ENCODE results near the gene DPPA4. TPM values are rescaled to one million over a fixed set of nuclear protein-coding genes. Genes with fewer than 3 reads are reported as not detected.
"Not testable (repeated sequence)": the region's sequence is repeated elsewhere in the genome, so short reads cannot be mapped to it uniquely, and the experiment has no call there.

Gene DPPA4
- total and polyA plus RNA-seq, 7 donors: not detected

DNA sequence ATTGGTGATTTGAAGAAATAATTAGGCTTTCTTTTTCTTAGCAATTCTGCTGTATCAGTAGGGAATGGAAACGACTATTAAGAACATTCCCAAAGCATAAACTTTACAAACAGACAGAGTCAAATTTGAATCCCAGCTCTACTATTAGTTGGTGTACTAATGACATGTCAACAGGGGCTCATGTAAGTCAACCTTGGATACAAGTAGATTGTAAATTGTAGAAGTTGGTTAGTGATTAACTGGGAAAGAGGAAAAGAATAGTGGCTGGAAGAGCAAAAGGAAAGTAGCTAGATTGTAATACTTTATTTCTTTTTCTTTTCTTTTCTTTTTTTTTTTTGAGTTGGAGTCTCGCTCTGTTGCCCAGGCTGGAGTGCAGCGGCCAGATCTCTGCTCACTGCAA lies 38.6 kb upstream of the DPPA4 start:
- no peaks in the 10 kb centered on the region for H3K36me3 ChIP-seq (ENCODE audit: insufficient read depth in 1 of 2, low read depth in 1 of 2)
- H3K4me3 ChIP-seq: no peak overlapping the region
- DNase-seq: no peak
- ATAC-seq: no peak
- intact Hi-C loops (cut with DNase I): no loop called here
- no peaks in the 10 kb centered on the region for H3K4me1 ChIP-seq
- H3K27me3 ChIP-seq (ENCODE audit: insufficient read depth in 3 of 3, low read length in 2 of 3): no peaks in the 10 kb centered on the region
- TF ChIP-seq, protein P1, sequence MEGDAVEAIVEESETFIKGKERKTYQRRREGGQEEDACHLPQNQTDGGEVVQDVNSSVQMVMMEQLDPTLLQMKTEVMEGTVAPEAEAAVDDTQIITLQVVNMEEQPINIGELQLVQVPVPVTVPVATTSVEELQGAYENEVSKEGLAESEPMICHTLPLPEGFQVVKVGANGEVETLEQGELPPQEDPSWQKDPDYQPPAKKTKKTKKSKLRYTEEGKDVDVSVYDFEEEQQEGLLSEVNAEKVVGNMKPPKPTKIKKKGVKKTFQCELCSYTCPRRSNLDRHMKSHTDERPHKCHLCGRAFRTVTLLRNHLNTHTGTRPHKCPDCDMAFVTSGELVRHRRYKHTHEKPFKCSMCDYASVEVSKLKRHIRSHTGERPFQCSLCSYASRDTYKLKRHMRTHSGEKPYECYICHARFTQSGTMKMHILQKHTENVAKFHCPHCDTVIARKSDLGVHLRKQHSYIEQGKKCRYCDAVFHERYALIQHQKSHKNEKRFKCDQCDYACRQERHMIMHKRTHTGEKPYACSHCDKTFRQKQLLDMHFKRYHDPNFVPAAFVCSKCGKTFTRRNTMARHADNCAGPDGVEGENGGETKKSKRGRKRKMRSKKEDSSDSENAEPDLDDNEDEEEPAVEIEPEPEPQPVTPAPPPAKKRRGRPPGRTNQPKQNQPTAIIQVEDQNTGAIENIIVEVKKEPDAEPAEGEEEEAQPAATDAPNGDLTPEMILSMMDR (IDR thresholded peaks at IDR 0.05): no peak
- no peaks in the 10 kb centered on the region for H3K9me3 ChIP-seq
- 86 to 90% (median 88%) methylated on average over 3 of the region's 3 CpGs for WGBS, 3 donors
- no peak overlapping the region for H3K27ac ChIP-seq

- WGBS, 3 donors: 75 to 93% (median 85%) methylated on average over 4 of the region's 4 CpGs
- ATAC-seq; H3K27ac ChIP-seq; H3K4me1 ChIP-seq; H3K36me3 ChIP-seq (ENCODE audit: insufficient read depth in 1 of 2, low read depth in 1 of 2); H3K9me3 ChIP-seq; H3K27me3 ChIP-seq (ENCODE audit: insufficient read depth in 3 of 3, low read length in 2 of 3); DNase-seq; intact Hi-C loops (cut with DNase I); H3K4me3 ChIP-seq: not testable (repeated sequence)
Observed at GRCh38 chr3:109374434-109374833, 37.1 kb upstream of the DPPA4 start.

GRCh38 chr3:109373933-109374332 lies 36.6 kb upstream of the DPPA4 start:
- no peaks in the 10 kb centered on the region for H3K36me3 ChIP-seq (ENCODE audit: insufficient read depth in 1 of 2, low read depth in 1 of 2)
- WGBS, 3 donors: 79 to 94% (median 81%) methylated on average over 2 of the region's 2 CpGs
- intact Hi-C loops (cut with DNase I): no loop called here
- H3K27me3 ChIP-seq (ENCODE audit: insufficient read depth in 3 of 3, low read length in 2 of 3): no peaks in the 10 kb centered on the region
- TF ChIP-seq, protein P1 (IDR thresholded peaks at IDR 0.05): no peak
- no peak for DNase-seq
- no peak overlapping the region for H3K27ac ChIP-seq
- H3K4me3 ChIP-seq: no peak overlapping the region
- no peak for ATAC-seq
- no peaks in the 10 kb centered on the region for H3K9me3 ChIP-seq
- H3K4me1 ChIP-seq: no peaks in the 10 kb centered on the region

GRCh38 chr3:109372639-109373038 lies 35.3 kb upstream of the DPPA4 start:
- no peak for ATAC-seq
- no peak overlapping the region for H3K27ac ChIP-seq
- no peaks in the 10 kb centered on the region for H3K4me1 ChIP-seq
- DNase-seq: no peak
- TF ChIP-seq, protein P1 (IDR thresholded peaks at IDR 0.05): no peak
- H3K36me3 ChIP-seq (ENCODE audit: insufficient read depth in 1 of 2, low read depth in 1 of 2): no peaks in the 10 kb centered on the region
- intact Hi-C loops (cut with DNase I): no loop called here
- H3K27me3 ChIP-seq (ENCODE audit: insufficient read depth in 3 of 3, low read length in 2 of 3): no peaks in the 10 kb centered on the region
- H3K4me3 ChIP-seq: no peak overlapping the region
- no peaks in the 10 kb centered on the region for H3K9me3 ChIP-seq

DNA sequence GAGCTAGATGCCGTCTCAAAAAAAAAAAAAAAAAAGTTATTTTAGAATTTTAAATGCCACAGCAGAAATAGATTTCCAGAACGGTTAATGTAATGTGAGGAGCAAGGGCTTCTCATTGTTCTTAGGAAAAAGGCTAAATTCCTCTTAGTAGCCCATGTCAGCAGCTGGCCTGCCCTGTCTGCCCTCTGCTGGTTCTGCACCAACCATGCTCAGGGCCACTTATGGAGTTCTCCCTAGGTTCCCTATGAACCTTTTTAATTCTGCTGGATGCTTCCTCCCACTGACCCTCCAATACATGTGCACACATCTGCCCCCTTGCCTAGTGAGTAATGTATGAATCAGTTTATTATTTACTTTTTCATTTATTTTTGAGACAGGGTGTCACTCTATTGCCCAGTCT lies 32.2 kb upstream of the DPPA4 start:
- Histone ChIP-seq H3K36me3 (ENCODE audit: insufficient read depth in 1 of 2, low read depth in 1 of 2) (no peaks in the 10 kb centered on the region), H3K9me3 (no peaks in the 10 kb centered on the region), H3K4me3 (no peak overlapping the region), H3K4me1 (no peaks in the 10 kb centered on the region), H3K27me3 (ENCODE audit: insufficient read depth in 3 of 3, low read length in 2 of 3) (no peaks in the 10 kb centered on the region), H3K27ac (no peak overlapping the region)
- WGBS, 3 donors: 21 to 40% (median 36%) methylated on average over 2 of the region's 2 CpGs
- DNase-seq (no peak), ATAC-seq (no peak)
- intact Hi-C loops (cut with DNase I): no loop called here
- TF ChIP-seq, protein P1 (IDR thresholded peaks at IDR 0.05): no peak

All from psoas muscle (tissue), 8 donors.